ENCODE data around the gene VGLL1.

VGLL1 gene

DNA sequence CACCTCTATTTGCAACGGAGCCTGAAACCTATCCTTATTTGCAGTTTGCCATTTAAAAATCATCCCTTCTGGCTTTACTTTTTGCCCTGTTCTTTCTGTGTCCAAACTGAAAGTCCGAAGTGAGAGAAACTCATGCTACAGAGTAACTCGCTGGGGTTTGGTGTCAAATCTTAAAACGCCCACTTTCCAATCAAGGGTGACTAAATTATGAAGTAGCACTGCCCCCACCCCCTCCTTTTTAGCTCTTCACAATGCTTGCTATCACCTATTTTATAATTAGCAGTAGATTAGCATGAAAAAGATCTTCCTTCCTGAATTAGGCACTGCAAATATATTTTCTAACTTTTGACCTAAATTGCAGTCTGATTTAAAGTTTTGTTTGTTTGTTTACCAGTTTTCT lies 52.5 kb downstream of the VGLL1 start:
- TF ChIP-seq SPI1 (IDR thresholded peaks at IDR 0.05; ENCODE audit: borderline replicate concordance, low read depth): no peak
- TF ChIP-seq GABPA (IDR thresholded peaks at IDR 0.05; ENCODE audit: low read depth): no peak
- TF ChIP-seq, protein P1, sequence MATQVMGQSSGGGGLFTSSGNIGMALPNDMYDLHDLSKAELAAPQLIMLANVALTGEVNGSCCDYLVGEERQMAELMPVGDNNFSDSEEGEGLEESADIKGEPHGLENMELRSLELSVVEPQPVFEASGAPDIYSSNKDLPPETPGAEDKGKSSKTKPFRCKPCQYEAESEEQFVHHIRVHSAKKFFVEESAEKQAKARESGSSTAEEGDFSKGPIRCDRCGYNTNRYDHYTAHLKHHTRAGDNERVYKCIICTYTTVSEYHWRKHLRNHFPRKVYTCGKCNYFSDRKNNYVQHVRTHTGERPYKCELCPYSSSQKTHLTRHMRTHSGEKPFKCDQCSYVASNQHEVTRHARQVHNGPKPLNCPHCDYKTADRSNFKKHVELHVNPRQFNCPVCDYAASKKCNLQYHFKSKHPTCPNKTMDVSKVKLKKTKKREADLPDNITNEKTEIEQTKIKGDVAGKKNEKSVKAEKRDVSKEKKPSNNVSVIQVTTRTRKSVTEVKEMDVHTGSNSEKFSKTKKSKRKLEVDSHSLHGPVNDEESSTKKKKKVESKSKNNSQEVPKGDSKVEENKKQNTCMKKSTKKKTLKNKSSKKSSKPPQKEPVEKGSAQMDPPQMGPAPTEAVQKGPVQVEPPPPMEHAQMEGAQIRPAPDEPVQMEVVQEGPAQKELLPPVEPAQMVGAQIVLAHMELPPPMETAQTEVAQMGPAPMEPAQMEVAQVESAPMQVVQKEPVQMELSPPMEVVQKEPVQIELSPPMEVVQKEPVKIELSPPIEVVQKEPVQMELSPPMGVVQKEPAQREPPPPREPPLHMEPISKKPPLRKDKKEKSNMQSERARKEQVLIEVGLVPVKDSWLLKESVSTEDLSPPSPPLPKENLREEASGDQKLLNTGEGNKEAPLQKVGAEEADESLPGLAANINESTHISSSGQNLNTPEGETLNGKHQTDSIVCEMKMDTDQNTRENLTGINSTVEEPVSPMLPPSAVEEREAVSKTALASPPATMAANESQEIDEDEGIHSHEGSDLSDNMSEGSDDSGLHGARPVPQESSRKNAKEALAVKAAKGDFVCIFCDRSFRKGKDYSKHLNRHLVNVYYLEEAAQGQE (IDR thresholded peaks at IDR 0.05; ENCODE audit: insufficient replicate concordance, low read depth): no peak
- no peak for TF ChIP-seq POLR2AphosphoS5 (IDR thresholded peaks at IDR 0.05; ENCODE audit: low read depth)
- TF ChIP-seq, protein P2, sequence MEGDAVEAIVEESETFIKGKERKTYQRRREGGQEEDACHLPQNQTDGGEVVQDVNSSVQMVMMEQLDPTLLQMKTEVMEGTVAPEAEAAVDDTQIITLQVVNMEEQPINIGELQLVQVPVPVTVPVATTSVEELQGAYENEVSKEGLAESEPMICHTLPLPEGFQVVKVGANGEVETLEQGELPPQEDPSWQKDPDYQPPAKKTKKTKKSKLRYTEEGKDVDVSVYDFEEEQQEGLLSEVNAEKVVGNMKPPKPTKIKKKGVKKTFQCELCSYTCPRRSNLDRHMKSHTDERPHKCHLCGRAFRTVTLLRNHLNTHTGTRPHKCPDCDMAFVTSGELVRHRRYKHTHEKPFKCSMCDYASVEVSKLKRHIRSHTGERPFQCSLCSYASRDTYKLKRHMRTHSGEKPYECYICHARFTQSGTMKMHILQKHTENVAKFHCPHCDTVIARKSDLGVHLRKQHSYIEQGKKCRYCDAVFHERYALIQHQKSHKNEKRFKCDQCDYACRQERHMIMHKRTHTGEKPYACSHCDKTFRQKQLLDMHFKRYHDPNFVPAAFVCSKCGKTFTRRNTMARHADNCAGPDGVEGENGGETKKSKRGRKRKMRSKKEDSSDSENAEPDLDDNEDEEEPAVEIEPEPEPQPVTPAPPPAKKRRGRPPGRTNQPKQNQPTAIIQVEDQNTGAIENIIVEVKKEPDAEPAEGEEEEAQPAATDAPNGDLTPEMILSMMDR (IDR thresholded peaks at IDR 0.05; ENCODE audit: insufficient read depth, low read length): no peak
- Histone ChIP-seq H3K27ac (replicated peaks) (no peak overlapping the region), H3K4me3 (replicated peaks; ENCODE audit: insufficient read depth, low read length) (no peak overlapping the region), H3K27me3 (ENCODE audit: insufficient read depth, poor library complexity, severe bottlenecking) (no peaks in the 10 kb centered on the region)
- DNase-seq (ENCODE audit: low read depth in 1 of 2, low spot score in 1 of 2): no peak

DNA sequence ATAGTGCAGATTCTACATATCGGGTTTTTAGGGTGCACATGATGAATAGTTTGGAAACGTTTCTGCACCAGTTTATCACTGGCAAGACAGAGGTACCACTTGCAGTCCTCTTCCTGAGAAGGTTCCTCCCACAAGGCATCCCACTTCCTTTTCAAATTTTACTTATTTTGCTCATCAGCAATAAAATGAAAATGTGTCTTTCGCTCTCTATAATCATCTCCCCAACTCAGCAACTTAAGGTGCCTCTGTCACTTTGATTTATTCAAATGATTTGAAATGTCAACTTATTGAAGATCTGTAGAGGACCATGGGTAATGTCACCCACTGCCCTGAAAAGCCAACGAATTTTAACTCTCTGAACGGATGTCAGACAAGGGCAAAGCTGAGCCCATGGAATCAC lies 53.2 kb downstream of the VGLL1 start:
- TF ChIP-seq GABPA (IDR thresholded peaks at IDR 0.05; ENCODE audit: low read depth) (no peak), POLR2AphosphoS5 (IDR thresholded peaks at IDR 0.05; ENCODE audit: low read depth) (no peak), SPI1 (IDR thresholded peaks at IDR 0.05; ENCODE audit: borderline replicate concordance, low read depth) (no peak)
- TF ChIP-seq, protein P2 (IDR thresholded peaks at IDR 0.05; ENCODE audit: insufficient read depth, low read length): no peak
- TF ChIP-seq, protein P1 (IDR thresholded peaks at IDR 0.05; ENCODE audit: insufficient replicate concordance, low read depth): no peak
- Histone ChIP-seq H3K27me3 (ENCODE audit: insufficient read depth, poor library complexity, severe bottlenecking) (no peaks in the 10 kb centered on the region), H3K4me3 (replicated peaks; ENCODE audit: insufficient read depth, low read length) (no peak overlapping the region), H3K27ac (replicated peaks) (no peak overlapping the region)
- no peak for DNase-seq (ENCODE audit: low read depth in 1 of 2, low spot score in 1 of 2)

DNA sequence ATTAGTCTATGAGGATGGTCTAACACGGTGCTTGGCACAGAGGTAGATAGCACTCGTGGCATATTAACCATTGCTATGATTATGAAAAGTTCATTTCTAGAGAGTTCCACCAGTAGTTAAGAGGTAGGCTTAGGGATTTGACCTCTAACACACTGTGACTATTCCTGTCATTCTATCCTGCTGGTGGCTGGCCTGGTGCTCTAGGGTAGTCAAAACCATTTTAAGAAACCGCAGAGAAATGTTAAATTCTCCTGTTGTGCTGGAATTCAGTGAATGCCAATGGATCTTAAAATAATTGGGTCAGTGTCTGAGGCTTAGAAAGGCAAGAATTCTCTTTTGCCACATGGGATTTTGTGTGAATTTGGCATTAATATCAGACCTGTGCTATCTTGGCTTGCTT lies 53.9 kb downstream of the VGLL1 start:
- H3K4me3 ChIP-seq (replicated peaks; ENCODE audit: insufficient read depth, low read length): no peak overlapping the region
- H3K27ac ChIP-seq (replicated peaks): no peak overlapping the region
- no peaks in the 10 kb centered on the region for H3K27me3 ChIP-seq (ENCODE audit: insufficient read depth, poor library complexity, severe bottlenecking)
- DNase-seq (ENCODE audit: low read depth in 1 of 2, low spot score in 1 of 2): no peak
- TF ChIP-seq POLR2AphosphoS5 (IDR thresholded peaks at IDR 0.05; ENCODE audit: low read depth) (no peak), SPI1 (IDR thresholded peaks at IDR 0.05; ENCODE audit: borderline replicate concordance, low read depth) (no peak), GABPA (IDR thresholded peaks at IDR 0.05; ENCODE audit: low read depth) (no peak)
- TF ChIP-seq, protein P1 (IDR thresholded peaks at IDR 0.05; ENCODE audit: insufficient replicate concordance, low read depth): no peak
- TF ChIP-seq, protein P2 (IDR thresholded peaks at IDR 0.05; ENCODE audit: insufficient read depth, low read length): no peak
